CD14-positive monocyte (primary cell): ENCODE data around the gene MMP13. TPM values are rescaled to one million over a fixed set of nuclear protein-coding genes. Genes with fewer than 3 reads are reported as not detected.
A peak's percentile ranks its signal among the peaks of the same experiment; 100 is the strongest.

Experiments
- DNase-seq, 3 donors: peaks; one replicate each; pipeline ENCODE4 v3.0.0-alpha.2; 2011 to 2022
- H2AFZ ChIP-seq: 2 replicates; pipeline ENCODE4 v1.6.0; 2012; ENCODE audit warnings: mild to moderate bottlenecking, low read depth, low read length, inconsistent platforms; ENCODE audit not compliant: insufficient read depth, poor library complexity, severe bottlenecking
- H3K27ac ChIP-seq, 2 donors: 1 replicate in 1 of 2; 2 replicates in 1 of 2; pipeline ENCODE4 v1.5.1; 2012 to 2013; ENCODE audit warnings: low read length in 2 of 2, control low read depth in 1 of 2, inconsistent platforms in 1 of 2, low read depth in 1 of 2, mild to moderate bottlenecking in 1 of 2
- H3K27me3 ChIP-seq, 2 donors: one replicate each; pipeline versions ENCODE4 v1.6.0 to v1.6.1; 2011 to 2013; ENCODE audit warnings: low read length in 2 of 2; ENCODE audit not compliant: control insufficient read depth in 2 of 2, insufficient read depth in 2 of 2
- H3K36me3 ChIP-seq, 2 donors: replicated peaks in 1 of 2; 1 replicate in 1 of 2; 2 replicates in 1 of 2; pipeline versions ENCODE4 v1.5.1 to v1.6.1; 2012 to 2013; ENCODE audit warnings: low read length in 2 of 2, control low read depth in 1 of 2, inconsistent platforms in 1 of 2, mild to moderate bottlenecking in 1 of 2; ENCODE audit not compliant: insufficient read depth in 2 of 2, control insufficient read depth in 1 of 2
- H3K4me1 ChIP-seq, 2 donors: 1 replicate in 1 of 2; 2 replicates in 1 of 2; pipeline versions ENCODE4 v1.5.1 to v1.6.1; 2012 to 2013; ENCODE audit warnings: low read length in 2 of 2, control low read depth in 1 of 2, inconsistent platforms in 1 of 2, mild to moderate bottlenecking in 1 of 2, moderate library complexity in 1 of 2; ENCODE audit not compliant: insufficient read depth in 2 of 2, control insufficient read depth in 1 of 2
- H3K4me2 ChIP-seq: replicated peaks from 2 replicates; pipeline ENCODE3; 2012; ENCODE audit warnings: low read length, moderate library complexity, mild to moderate bottlenecking; ENCODE audit not compliant: poor library complexity, severe bottlenecking; ENCODE audit errors: extremely low read depth
- H3K4me3 ChIP-seq, 3 experiments: fragments of 200-600 bp in 1 of 3; sonication (generic) in 1 of 3; replicated peaks in 1 of 3; 1 replicate in 2 of 3; 2 replicates in 1 of 3; pipeline ENCODE4 v1.5.1; 2011 to 2013; ENCODE audit warnings: low read length in 3 of 3, mild to moderate bottlenecking in 3 of 3, control low read depth in 2 of 3, low read depth in 2 of 3, inconsistent platforms in 1 of 3, moderate library complexity in 1 of 3
- H3K79me2 ChIP-seq: 2 replicates; pipeline ENCODE4 v1.6.0; 2012; ENCODE audit warnings: mild to moderate bottlenecking, control low read depth, inconsistent platforms, low read length, moderate library complexity; ENCODE audit not compliant: insufficient read depth
- H3K9ac ChIP-seq: 2 replicates; pipeline ENCODE4 v1.6.0; 2017; ENCODE audit warnings: low read length, mild to moderate bottlenecking; ENCODE audit not compliant: insufficient read depth, poor library complexity, severe bottlenecking
- H3K9me3 ChIP-seq, 2 donors: replicated peaks in 1 of 2; 1 replicate in 1 of 2; 2 replicates in 1 of 2; pipeline versions ENCODE4 v1.5.1 to v1.6.1; 2012 to 2013; ENCODE audit warnings: low read length in 2 of 2, control low read depth in 1 of 2; ENCODE audit not compliant: control insufficient read depth in 1 of 2, insufficient read depth in 1 of 2
- H4K20me1 ChIP-seq: 2 replicates; pipeline ENCODE4 v1.6.0; 2012; ENCODE audit warnings: mild to moderate bottlenecking, low read length, control low read depth, moderate library complexity; ENCODE audit not compliant: insufficient read depth
- H3K27ac Mint-ChIP-seq, 7 donors: one replicate each; pipeline ENCODE4 v1.8.0; 2020; ENCODE audit warnings: mild to moderate bottlenecking in 7 of 7, mixed read lengths in 7 of 7, moderate library complexity in 6 of 7, inconsistent platforms in 2 of 7
- H3K27me3 Mint-ChIP-seq, 3 donors: one replicate each; pipeline ENCODE4 v1.8.0; 2021 to 2022; ENCODE audit warnings: low read depth in 3 of 3, mild to moderate bottlenecking in 3 of 3, mixed read lengths in 3 of 3, moderate library complexity in 3 of 3, inconsistent platforms in 1 of 3
- H3K36me3 Mint-ChIP-seq, 2 donors: one replicate each; pipeline ENCODE4 v1.8.0; 2020; ENCODE audit warnings: mixed read lengths in 2 of 2, inconsistent platforms in 1 of 2, mild to moderate bottlenecking in 1 of 2
- H3K4me1 Mint-ChIP-seq: one replicate; pipeline ENCODE4 v1.8.0; 2020; ENCODE audit warnings: mild to moderate bottlenecking, mixed read lengths
- H3K4me3 Mint-ChIP-seq, 2 donors: one replicate each; pipeline ENCODE4 v1.8.0; 2020; ENCODE audit warnings: mild to moderate bottlenecking in 2 of 2, mixed read lengths in 2 of 2, moderate library complexity in 1 of 2
- H3K9me3 Mint-ChIP-seq, 7 donors: one replicate each; pipeline ENCODE4 v1.8.0; 2020 to 2022; ENCODE audit warnings: mixed read lengths in 7 of 7, mild to moderate bottlenecking in 6 of 7, moderate library complexity in 6 of 7, inconsistent platforms in 2 of 7
- WGBS: methylation state at CpG from one replicate; pipeline ENCODE4 v1.1.5; 2013; ENCODE audit warnings: missing lambda C conversion rate; ENCODE audit not compliant: insufficient coverage; 5-methylcytosine and 5-hydroxymethylcytosine counted together
- intact Hi-C, 2 donors: fragments of 100-400 bp; cut with micrococcal nuclease; formaldehyde crosslinking; loops; one replicate each; pipeline versions ENCODE4 v1.15.0 to v1.15.1; 2023
- polyA plus RNA-seq, 3 donors: library from polyadenylated mRNA; depleted of rRNA in 1 of 3; unstranded in 2 of 3; stranded (reverse) in 1 of 3; fragments of 300-500 nt in 2 of 3; fragments of >200 nt in 1 of 3; fragmentation: Illumina TruSeq in 2 of 3; gene quantifications; 1 replicate in 2 of 3; 2 replicates in 1 of 3; pipeline ENCODE4 v1.2.3, GENCODE V29; 2012 to 2021
- TF ChIP-seq, protein P1 (sequence below): fragments of 200-600 bp; IDR thresholded peaks from one replicate; pipeline ENCODE4 v1.8.0; 2022; ENCODE audit warnings: antibody characterized with exemption, mild to moderate bottlenecking

Gene MMP13
- polyA plus RNA-seq, 3 donors: not detected

DNA sequence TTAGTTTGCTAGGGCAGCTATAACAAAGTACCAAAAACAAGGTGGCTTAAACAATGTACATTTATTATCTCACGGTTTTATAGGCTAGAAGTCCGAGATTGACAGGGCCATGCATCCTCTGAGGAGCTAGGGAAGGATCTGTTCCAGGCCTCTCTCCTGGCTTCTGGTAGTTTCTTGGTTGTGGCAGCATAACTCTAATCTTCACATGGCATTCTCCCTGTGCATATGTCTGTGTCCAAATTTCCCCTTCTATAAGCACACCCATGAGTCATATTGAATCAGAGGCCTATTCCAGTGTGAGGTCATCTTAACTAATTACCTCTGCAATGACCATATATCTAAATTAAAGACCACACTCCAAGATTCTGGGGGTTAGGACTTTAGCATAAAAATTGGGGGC, 31.3 kb upstream of the MMP13 start:
- Histone ChIP-seq H3K9ac (no peak overlapping the region), H3K79me2 (no peaks in the 10 kb centered on the region), H3K4me2 (no peak overlapping the region), H3K4me1 (peaks cover 0 to 10% of the 10 kb centered on the region in 2 donors), H2AFZ (no peak overlapping the region), H3K27me3 (peaks cover 0 to 4% of the 10 kb centered on the region in 2 donors), H4K20me1 (no peaks in the 10 kb centered on the region), H3K36me3 (no peaks in the 10 kb centered on the region), H3K4me3 (no peak overlapping the region), H3K27ac (no peak overlapping the region), H3K9me3 (no peaks in the 10 kb centered on the region)
- Mint-ChIP-seq H3K4me3 (no peak overlapping the region), H3K9me3 (peaks cover 0 to 5% (median 0%) of the 10 kb centered on the region in 7 donors), H3K27ac (no peak overlapping the region), H3K27me3 (peaks cover 6 to 8% (median 7%) of the 10 kb centered on the region in 3 donors), H3K4me1 (peaks cover 6% of the 10 kb centered on the region), H3K36me3 (no peaks in the 10 kb centered on the region)
- TF ChIP-seq, protein P1, sequence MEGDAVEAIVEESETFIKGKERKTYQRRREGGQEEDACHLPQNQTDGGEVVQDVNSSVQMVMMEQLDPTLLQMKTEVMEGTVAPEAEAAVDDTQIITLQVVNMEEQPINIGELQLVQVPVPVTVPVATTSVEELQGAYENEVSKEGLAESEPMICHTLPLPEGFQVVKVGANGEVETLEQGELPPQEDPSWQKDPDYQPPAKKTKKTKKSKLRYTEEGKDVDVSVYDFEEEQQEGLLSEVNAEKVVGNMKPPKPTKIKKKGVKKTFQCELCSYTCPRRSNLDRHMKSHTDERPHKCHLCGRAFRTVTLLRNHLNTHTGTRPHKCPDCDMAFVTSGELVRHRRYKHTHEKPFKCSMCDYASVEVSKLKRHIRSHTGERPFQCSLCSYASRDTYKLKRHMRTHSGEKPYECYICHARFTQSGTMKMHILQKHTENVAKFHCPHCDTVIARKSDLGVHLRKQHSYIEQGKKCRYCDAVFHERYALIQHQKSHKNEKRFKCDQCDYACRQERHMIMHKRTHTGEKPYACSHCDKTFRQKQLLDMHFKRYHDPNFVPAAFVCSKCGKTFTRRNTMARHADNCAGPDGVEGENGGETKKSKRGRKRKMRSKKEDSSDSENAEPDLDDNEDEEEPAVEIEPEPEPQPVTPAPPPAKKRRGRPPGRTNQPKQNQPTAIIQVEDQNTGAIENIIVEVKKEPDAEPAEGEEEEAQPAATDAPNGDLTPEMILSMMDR: no peak
- intact Hi-C loops: no loop called here
- DNase-seq: no peak
- WGBS: no CpG with 5 or more reads among the region's 2 CpGs

DNA sequence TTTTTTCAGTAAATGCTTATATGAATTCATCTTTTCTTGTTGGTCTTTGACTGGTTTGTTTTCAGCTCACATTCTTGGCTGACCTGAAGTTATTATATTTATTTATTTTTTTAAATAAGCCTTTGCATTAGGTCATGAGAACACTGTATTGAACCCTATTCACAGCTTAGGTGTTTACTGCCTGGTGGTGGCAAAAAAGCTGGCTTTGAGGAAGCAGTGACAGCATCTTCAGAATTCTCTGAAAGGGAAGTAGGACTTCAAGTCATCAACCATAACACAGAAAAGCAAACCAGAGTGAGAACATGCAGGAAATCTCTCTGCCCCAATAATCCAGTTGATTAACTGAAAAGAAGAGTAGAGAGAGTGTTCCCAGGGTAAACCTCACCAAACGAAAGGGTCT, 30.3 kb upstream of the MMP13 start:
- Histone ChIP-seq H3K9me3 (no peaks in the 10 kb centered on the region), H3K36me3 (no peaks in the 10 kb centered on the region), H4K20me1 (no peaks in the 10 kb centered on the region), H3K4me2 (no peak overlapping the region), H3K79me2 (no peaks in the 10 kb centered on the region), H3K9ac (no peak overlapping the region), H2AFZ (no peak overlapping the region), H3K27ac (no peak overlapping the region), H3K4me1 (peaks cover 0 to 10% of the 10 kb centered on the region in 2 donors), H3K27me3 (peaks cover 0 to 2% of the 10 kb centered on the region in 2 donors), H3K4me3 (no peak overlapping the region)
- H3K4me1 Mint-ChIP-seq: peaks cover 6% of the 10 kb centered on the region
- H3K36me3 Mint-ChIP-seq: no peaks in the 10 kb centered on the region
- no CpG with 5 or more reads among the region's 1 CpG for WGBS
- peak in 1 of 3 donors; percentile 6 for DNase-seq
- H3K27ac Mint-ChIP-seq: no peak overlapping the region
- peaks cover 3 to 7% (median 3%) of the 10 kb centered on the region in 3 donors for H3K27me3 Mint-ChIP-seq
- intact Hi-C loops: no loop called here
- peaks cover 0 to 5% (median 0%) of the 10 kb centered on the region in 7 donors for H3K9me3 Mint-ChIP-seq
- TF ChIP-seq, protein P1: no peak
- no peak overlapping the region for H3K4me3 Mint-ChIP-seq
